ENCODE measurements around the gene ACAA1. TPM values are rescaled to one million over a fixed set of nuclear protein-coding genes. Genes with fewer than 3 reads are reported as not detected.
A peak's percentile ranks its signal among the peaks of the same experiment; 100 is the strongest.

ACAA1 gene
- total RNA-seq, result 10 to 100 TPM; 40.1 to 43.7 TPM
- polyA plus RNA-seq (2013, experiment 1 of 2), result 26.1 TPM
- polyA plus RNA-seq (2013, experiment 2 of 2), result 20.7 TPM
- long read RNA-seq, experiment 1, partial matches to known transcripts, result 1 of 13 reads
- long read RNA-seq, experiment 1, other reads (novel, unspliced or antisense), result 6 of 13 reads
- long read RNA-seq, experiment 2, transcript ACAA1-202 (12 exons, 1,785 nt), result major isoform, 25 of 43 reads
- long read RNA-seq, experiment 2, partial matches to known transcripts, result 0 of 43 reads
- long read RNA-seq, experiment 2, other reads (novel, unspliced or antisense), result 17 of 43 reads
- long read RNA-seq, experiment 3, transcript ACAA1-202 (12 exons, 1,785 nt), result major isoform, 142 of 271 reads
- long read RNA-seq, experiment 3, transcript ACAA1-203 (10 exons, 1,944 nt), result minor isoform, 19 of 271 reads
- long read RNA-seq, experiment 3, partial matches to known transcripts, result 25 of 271 reads
- long read RNA-seq, experiment 3, other reads (novel, unspliced or antisense), result 84 of 271 reads
- long read RNA-seq, experiment 4, partial matches to known transcripts, result 2 of 4 reads
- long read RNA-seq, experiment 4, other reads (novel, unspliced or antisense), result 1 of 4 reads

- no peak for TF ChIP-seq CTCF (conservative IDR thresholded peaks at IDR 0.05)
- Mint-ChIP-seq H3K4me1 (peaks cover 31% of the 10 kb centered on the region), H3K36me3 (ENCODE audit: low read depth) (peaks cover 25% of the 10 kb centered on the region), H3K27me3 (ENCODE audit: insufficient read depth) (no peaks in the 10 kb centered on the region), H3K27ac (peak within 1 kb of the TSS; percentile 92), H3K4me3 (peak within 1 kb of the TSS; percentile 85), H3K9me3 (no peaks in the 10 kb centered on the region)
- peak within 1 kb of the TSS; percentile 76 for H3K27ac ChIP-seq (ENCODE audit: low read depth, low read length)
- H3K4me1 ChIP-seq (ENCODE audit: control insufficient read depth, insufficient read depth, low read length), result peaks cover 9% of the 10 kb centered on the region
- H3K9me3 ChIP-seq (ENCODE audit: control insufficient read depth, low read length), result no peaks in the 10 kb centered on the region
- peaks cover 34% of the 10 kb centered on the region for H3K36me3 ChIP-seq (ENCODE audit: control insufficient read depth, insufficient read depth, low read length)
- peak within 1 kb of the TSS; percentile 87 for H3K9ac ChIP-seq (ENCODE audit: extremely low read depth, low read length, poor library complexity, severe bottlenecking)
- H3K4me3 ChIP-seq (ENCODE audit: low read length), result peak within 1 kb of the TSS; percentile 95
- no peaks in the 10 kb centered on the region for H3K27me3 ChIP-seq (ENCODE audit: control insufficient read depth, insufficient read depth, low read length, poor library complexity, severe bottlenecking)
- peak; percentile 100 for DNase-seq
- 0 to 1% methylated on average over 29 to 66 of the region's 66 CpGs for WGBS, 2 experiments (ENCODE audit: insufficient coverage in 1 of 2, insufficient read length in 1 of 2)
Measured at GRCh38 chr3:38136777-38137614, at the start of gene ACAA1. Gene ACAA1 (minus strand): TSS chr3:38137127. CDS start chr3:38137035, 92 bp downstream.

GRCh38 chr3:38177181-38177580 is 40.3 kb upstream of the ACAA1 start:
- no peaks in the 10 kb centered on the region for H3K9me3 ChIP-seq (ENCODE audit: control insufficient read depth, low read length)
- no peak overlapping the region for H3K4me3 ChIP-seq (ENCODE audit: low read length)
- Mint-ChIP-seq H3K9me3 (no peaks in the 10 kb centered on the region), H3K27ac (peak overlapping the region; percentile 37), H3K27me3 (ENCODE audit: insufficient read depth) (no peaks in the 10 kb centered on the region), H3K36me3 (ENCODE audit: low read depth) (peaks cover 17% of the 10 kb centered on the region), H3K4me1 (peaks cover 21% of the 10 kb centered on the region), H3K4me3 (no peak overlapping the region)
- H3K9ac ChIP-seq (ENCODE audit: extremely low read depth, low read length, poor library complexity, severe bottlenecking), result no peak overlapping the region
- H3K4me1 ChIP-seq (ENCODE audit: control insufficient read depth, insufficient read depth, low read length), result no peaks in the 10 kb centered on the region
- H3K27ac ChIP-seq (ENCODE audit: low read depth, low read length), result no peak overlapping the region
- H3K36me3 ChIP-seq (ENCODE audit: control insufficient read depth, insufficient read depth, low read length), result peaks cover 10% of the 10 kb centered on the region
- WGBS, 2 experiments (ENCODE audit: insufficient coverage in 1 of 2, insufficient read length in 1 of 2), result 73 to 74% methylated on average over 2 of the region's 2 CpGs
- no peak for DNase-seq
- no peak for TF ChIP-seq CTCF (conservative IDR thresholded peaks at IDR 0.05)
- H3K27me3 ChIP-seq (ENCODE audit: control insufficient read depth, insufficient read depth, low read length, poor library complexity, severe bottlenecking), result no peaks in the 10 kb centered on the region

GRCh38 chr3:38173834-38174418 is 37.0 kb upstream of the ACAA1 start:
- Histone ChIP-seq H3K4me1 (ENCODE audit: control insufficient read depth, insufficient read depth, low read length) (no peaks in the 10 kb centered on the region), H3K9ac (ENCODE audit: extremely low read depth, low read length, poor library complexity, severe bottlenecking) (no peak overlapping the region), H3K27ac (ENCODE audit: low read depth, low read length) (no peak overlapping the region), H3K27me3 (ENCODE audit: control insufficient read depth, insufficient read depth, low read length, poor library complexity, severe bottlenecking) (no peaks in the 10 kb centered on the region), H3K4me3 (ENCODE audit: low read length) (no peak overlapping the region), H3K36me3 (ENCODE audit: control insufficient read depth, insufficient read depth, low read length) (peaks cover 2% of the 10 kb centered on the region), H3K9me3 (ENCODE audit: control insufficient read depth, low read length) (no peaks in the 10 kb centered on the region)
- Mint-ChIP-seq H3K36me3 (ENCODE audit: low read depth) (peaks cover 5% of the 10 kb centered on the region), H3K4me1 (peaks cover 21% of the 10 kb centered on the region), H3K27me3 (ENCODE audit: insufficient read depth) (no peaks in the 10 kb centered on the region), H3K27ac (peak overlapping the region; percentile 36), H3K9me3 (no peaks in the 10 kb centered on the region), H3K4me3 (no peak overlapping the region)
- WGBS, 2 experiments (ENCODE audit: insufficient coverage in 1 of 2, insufficient read length in 1 of 2), result 87 to 97% methylated on average over 4 to 5 of the region's 5 CpGs
- TF ChIP-seq CTCF (conservative IDR thresholded peaks at IDR 0.05), result no peak
- DNase-seq, result no peak
